Subcutaneous abdominal adipose tissue (tissue), 5 donors: Measurements from ENCODE around the gene PRICKLE3.

Experiments
- H3K27ac ChIP-seq: one replicate; pipeline ENCODE4 v1.7.0; 2013; ENCODE audit warnings: low read depth, mild to moderate bottlenecking, inconsistent platforms, low read length, moderate library complexity
- H3K27me3 ChIP-seq, 5 donors: one replicate each; pipeline ENCODE4 v1.7.0; 2013; ENCODE audit warnings: low read length in 5 of 5, inconsistent platforms in 1 of 5; ENCODE audit not compliant: control insufficient read depth in 5 of 5, insufficient read depth in 4 of 5
- H3K36me3 ChIP-seq, 5 donors: one replicate each; pipeline ENCODE4 v1.7.0; 2013; ENCODE audit warnings: low read length in 5 of 5; ENCODE audit not compliant: control insufficient read depth in 5 of 5, insufficient read depth in 5 of 5
- H3K4me1 ChIP-seq, 5 donors: one replicate each; pipeline ENCODE4 v1.7.0; 2013; ENCODE audit warnings: low read length in 5 of 5, mild to moderate bottlenecking in 3 of 5, moderate library complexity in 1 of 5; ENCODE audit not compliant: control insufficient read depth in 5 of 5, insufficient read depth in 5 of 5
- H3K4me3 ChIP-seq, 5 donors: one replicate each; pipeline ENCODE4 v1.7.0; 2013; ENCODE audit warnings: low read length in 5 of 5, low read depth in 1 of 5
- H3K9ac ChIP-seq, 5 donors: one replicate each; pipeline ENCODE4 v1.7.0; 2013; ENCODE audit warnings: low read length in 5 of 5, mild to moderate bottlenecking in 4 of 5, moderate library complexity in 3 of 5
- H3K9me3 ChIP-seq, 5 donors: one replicate each; pipeline ENCODE4 v1.7.0; 2013; ENCODE audit warnings: low read length in 5 of 5; ENCODE audit not compliant: control insufficient read depth in 5 of 5
- donor health status: healthy.
- donor health status: healthy.
- donor health status: healthy.
- donor health status: healthy.
- donor health status: healthy.

PRICKLE3 gene

DNA sequence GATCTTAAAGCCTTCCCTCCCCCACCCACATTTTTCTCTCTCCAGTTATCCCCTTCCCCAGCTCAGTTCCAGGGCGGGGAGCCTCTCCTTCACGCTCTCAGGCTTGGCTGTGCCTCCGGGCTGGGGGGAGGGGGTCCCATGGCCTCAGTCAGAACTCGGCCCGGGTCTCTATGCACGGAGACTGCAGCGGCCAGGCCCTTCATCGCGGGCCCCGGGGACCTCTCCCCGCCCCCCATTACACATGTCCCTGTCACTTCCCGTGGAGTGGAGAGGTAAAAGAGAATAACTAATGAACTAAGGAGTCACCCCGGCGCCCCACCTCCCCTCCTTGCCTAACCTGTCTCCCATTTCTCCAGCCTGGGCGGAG lies 838 bp upstream of the PRICKLE3 start:
- Histone ChIP-seq H3K9me3 (no peaks in the 10 kb centered on the region), H3K4me1 (peaks cover 0 to 33% (median 25%) of the 10 kb centered on the region in 5 donors), H3K4me3 (no peak overlapping the region), H3K36me3 (peaks cover 0 to 13% (median 5%) of the 10 kb centered on the region in 5 donors), H3K27me3 (peaks cover 0 to 6% (median 2%) of the 10 kb centered on the region in 5 donors), H3K9ac (no peak overlapping the region), H3K27ac (peak overlapping the region; percentile 79)

DNA sequence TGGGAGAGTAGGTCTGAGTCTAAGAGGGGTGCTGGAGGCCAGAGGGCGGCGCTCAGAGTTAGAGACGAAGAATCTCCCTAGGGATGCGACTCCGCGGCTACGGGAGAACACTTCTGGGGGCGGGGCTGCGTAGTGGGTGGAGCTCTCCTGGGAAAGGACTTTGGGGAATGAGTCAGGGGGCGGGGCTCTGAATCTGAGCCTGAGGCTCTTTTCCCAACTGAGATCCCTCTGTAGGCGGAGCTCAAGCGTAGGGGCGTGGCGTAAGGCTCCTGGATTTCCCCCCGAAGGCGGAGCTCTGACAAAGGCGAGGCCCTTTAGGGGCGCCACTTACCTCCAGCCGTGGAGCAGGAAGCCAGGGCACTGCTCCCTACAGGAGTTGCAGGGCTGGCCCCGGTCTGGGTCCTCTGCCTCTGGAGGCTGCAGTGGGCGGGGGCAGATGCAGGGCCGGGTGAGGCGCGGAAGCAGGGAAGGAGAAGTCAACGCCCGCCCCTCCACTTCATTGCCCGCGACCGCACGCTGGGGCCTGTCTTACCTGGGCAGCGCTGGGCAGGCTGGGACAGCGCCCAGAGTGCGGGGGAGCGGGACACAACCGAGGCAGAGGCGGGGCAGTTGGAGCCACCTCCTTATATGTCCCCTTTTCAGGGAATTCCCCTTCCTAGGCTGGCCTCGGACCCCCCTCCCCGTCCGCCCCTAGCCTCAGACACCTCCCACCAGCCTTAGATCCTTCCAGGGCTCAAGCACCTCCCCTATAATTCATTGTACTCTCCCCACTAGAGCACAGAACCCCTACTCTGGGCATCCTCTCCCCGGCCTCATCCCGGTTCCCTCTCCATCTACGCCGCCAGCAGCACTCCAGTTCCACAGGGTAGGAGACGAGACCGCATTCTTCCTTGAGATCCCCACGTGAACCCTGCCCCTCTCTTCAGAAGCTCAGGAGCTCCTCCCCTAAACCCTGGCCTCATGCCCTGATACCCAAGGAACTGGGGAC lies 1.6 kb downstream of the PRICKLE3 start:
- Histone ChIP-seq H3K4me3 (peak overlapping the region; percentile 36 to 70 (median 58)), H3K27ac (peak overlapping the region; percentile 70), H3K9ac (peak overlapping the region in 2 of 5 donors; percentile 48 to 59), H3K9me3 (no peaks in the 10 kb centered on the region), H3K36me3 (peaks cover 0 to 22% (median 13%) of the 10 kb centered on the region in 5 donors), H3K4me1 (peaks cover 0 to 25% (median 20%) of the 10 kb centered on the region in 5 donors), H3K27me3 (peaks cover 0 to 6% (median 2%) of the 10 kb centered on the region in 5 donors)

DNA sequence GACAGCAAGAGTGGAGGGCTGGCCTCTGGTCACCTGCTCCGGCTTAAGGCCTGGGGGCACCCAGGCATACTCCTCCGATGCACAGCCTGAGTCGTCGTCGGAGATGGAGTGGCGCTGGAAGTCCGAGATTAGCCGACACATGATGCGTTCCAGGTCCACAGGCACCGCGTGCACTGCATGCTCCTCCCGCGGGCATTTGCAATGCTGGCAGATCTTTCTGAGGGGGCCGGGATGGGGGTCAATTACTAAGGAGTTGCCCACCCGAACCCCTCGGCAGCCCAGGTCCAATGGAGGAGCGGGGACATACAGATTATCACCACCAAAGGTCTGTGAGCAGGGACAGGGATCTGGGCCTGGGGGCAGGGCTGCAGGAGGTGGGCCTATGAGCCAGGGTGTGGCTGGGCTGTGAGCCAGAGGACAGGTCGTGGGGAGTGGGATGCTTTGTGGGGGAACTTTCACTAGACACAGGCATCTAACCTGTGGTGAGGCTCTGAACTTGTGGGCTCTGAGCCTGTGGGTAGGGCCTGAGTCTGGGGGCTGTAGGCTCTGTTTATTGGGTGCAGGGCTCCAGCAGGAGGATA lies 2.4 kb downstream of the PRICKLE3 start:
- H3K9ac ChIP-seq = peak overlapping the region in 1 of 5 donors; percentile 15
- peak overlapping the region; percentile 70 for H3K27ac ChIP-seq
- peak overlapping the region in 1 of 5 donors; percentile 23 for H3K4me3 ChIP-seq
- peaks cover 0 to 30% (median 21%) of the 10 kb centered on the region in 5 donors for H3K36me3 ChIP-seq
- no peaks in the 10 kb centered on the region for H3K9me3 ChIP-seq
- H3K4me1 ChIP-seq = peaks cover 0 to 25% (median 19%) of the 10 kb centered on the region in 5 donors
- H3K27me3 ChIP-seq = peaks cover 0 to 6% (median 2%) of the 10 kb centered on the region in 5 donors

DNA sequence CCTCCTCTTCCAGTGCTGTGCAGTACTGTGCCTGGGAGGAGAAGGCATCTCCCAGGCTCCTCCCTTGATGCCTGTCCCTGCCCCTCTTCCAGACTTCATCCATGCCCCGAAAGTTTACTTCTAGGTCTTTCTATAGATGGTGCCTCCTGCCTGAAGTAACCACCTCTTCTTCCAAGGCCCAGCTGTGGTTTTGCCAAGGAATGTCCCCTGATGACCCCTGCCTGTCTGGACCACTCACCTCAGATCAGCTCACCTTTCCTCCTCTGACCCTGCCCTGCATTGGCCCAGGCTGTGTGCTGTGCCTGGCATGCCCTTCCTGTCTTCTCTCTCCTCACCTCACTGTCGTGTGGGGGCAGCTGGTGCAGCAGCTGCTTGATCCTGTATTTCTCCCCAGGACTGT lies 6.8 kb downstream of the PRICKLE3 start:
- Histone ChIP-seq H3K27ac (no peak overlapping the region), H3K9ac (no peak overlapping the region), H3K9me3 (peaks cover 0 to 2% (median 0%) of the 10 kb centered on the region in 5 donors), H3K36me3 (peaks cover 0 to 57% (median 37%) of the 10 kb centered on the region in 5 donors), H3K27me3 (peaks cover 0 to 4% (median 2%) of the 10 kb centered on the region in 5 donors), H3K4me1 (peaks cover 0 to 9% (median 7%) of the 10 kb centered on the region in 5 donors), H3K4me3 (no peak overlapping the region)

DNA sequence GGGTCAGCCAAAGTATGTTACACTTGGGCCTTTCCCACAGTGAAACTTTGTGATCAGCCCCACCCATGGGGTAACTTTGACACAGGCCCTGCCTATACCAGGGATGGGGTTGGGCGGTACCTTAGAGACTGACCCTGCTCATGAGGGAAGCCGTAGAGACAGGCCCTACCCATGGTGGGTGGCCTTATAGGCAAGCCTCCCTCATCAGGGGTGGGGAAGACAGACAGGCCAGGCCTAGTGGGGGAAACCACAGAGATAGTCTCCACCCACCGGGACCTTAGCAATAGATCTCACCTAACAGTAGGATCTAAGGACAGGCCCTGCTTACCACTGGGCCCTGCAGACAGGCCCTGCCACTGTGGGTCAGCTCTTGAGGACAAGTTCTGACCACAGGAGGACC lies 7.6 kb downstream of the PRICKLE3 start:
- peaks cover 0 to 55% (median 37%) of the 10 kb centered on the region in 5 donors for H3K36me3 ChIP-seq
- no peak overlapping the region for H3K9ac ChIP-seq
- no peak overlapping the region for H3K27ac ChIP-seq
- H3K27me3 ChIP-seq = peaks cover 0 to 4% (median 2%) of the 10 kb centered on the region in 5 donors
- H3K4me3 ChIP-seq = no peak overlapping the region
- H3K9me3 ChIP-seq = peaks cover 0 to 2% (median 0%) of the 10 kb centered on the region in 5 donors
- H3K4me1 ChIP-seq = peaks cover 0 to 3% (median 2%) of the 10 kb centered on the region in 5 donors

DNA sequence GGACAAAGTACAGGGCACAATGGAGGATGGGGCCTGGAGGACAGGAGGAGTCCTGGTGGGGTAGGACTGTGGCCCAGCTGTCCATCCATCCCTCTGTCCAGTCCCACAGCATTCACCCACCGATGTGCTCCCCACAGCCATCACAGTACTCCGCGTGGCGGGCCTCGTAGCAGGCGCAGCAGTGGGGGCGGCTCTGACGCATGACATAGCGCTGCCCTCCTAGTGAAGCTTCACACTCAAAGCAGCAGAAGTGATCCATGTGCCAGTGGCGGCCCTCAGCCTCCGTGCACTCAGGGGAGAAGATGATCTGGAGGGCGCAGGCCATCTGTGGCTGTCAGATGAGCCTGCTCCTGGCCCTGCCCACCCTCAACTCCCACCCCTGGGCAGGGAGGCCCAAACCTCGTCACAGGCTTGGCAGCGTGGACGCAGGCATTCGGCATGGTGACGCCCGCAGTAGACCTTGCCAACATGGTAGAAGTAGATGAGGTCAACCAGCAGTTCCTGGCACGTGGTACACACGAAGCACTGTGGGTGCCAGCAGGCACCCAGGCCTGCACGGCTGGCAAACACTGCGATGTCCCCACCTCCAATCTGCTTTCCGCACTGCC lies 8.2 kb downstream of the PRICKLE3 start:
- H3K27ac ChIP-seq = no peak overlapping the region
- peaks cover 0 to 2% (median 0%) of the 10 kb centered on the region in 5 donors for H3K9me3 ChIP-seq
- H3K4me1 ChIP-seq = peaks cover 0 to 4% (median 3%) of the 10 kb centered on the region in 5 donors
- H3K27me3 ChIP-seq = peaks cover 0 to 4% (median 2%) of the 10 kb centered on the region in 5 donors
- no peak overlapping the region for H3K9ac ChIP-seq
- H3K36me3 ChIP-seq = peaks cover 0 to 50% (median 37%) of the 10 kb centered on the region in 5 donors
- H3K4me3 ChIP-seq = no peak overlapping the region

DNA sequence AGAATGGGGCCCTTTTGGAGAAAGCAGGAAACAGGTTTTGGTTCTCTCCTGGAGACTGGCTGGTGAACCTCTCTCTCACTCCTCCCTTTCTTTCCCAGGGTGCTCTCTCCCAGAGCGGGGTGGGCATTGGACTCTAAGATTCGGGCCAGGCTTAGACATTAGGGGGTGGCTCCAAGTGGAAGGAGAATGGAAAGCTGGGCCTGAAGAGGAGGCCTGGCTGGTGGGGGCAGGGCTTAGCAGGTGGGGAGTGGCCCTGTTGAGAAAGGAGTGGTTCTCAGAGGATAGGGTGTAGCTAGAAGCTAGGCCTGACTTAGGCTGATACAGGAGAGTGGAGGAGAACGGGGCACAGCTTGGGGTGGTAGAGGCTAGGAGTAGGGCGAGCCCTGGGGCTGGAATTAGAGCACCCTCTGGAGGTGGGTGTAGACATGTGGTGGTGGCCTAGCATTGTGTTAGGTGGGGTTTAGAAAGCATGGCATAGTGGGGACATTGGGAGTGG lies 8.8 kb downstream of the PRICKLE3 start:
- no peak overlapping the region for H3K9ac ChIP-seq
- no peak overlapping the region for H3K27ac ChIP-seq
- H3K36me3 ChIP-seq = peaks cover 0 to 47% (median 36%) of the 10 kb centered on the region in 5 donors

DNA sequence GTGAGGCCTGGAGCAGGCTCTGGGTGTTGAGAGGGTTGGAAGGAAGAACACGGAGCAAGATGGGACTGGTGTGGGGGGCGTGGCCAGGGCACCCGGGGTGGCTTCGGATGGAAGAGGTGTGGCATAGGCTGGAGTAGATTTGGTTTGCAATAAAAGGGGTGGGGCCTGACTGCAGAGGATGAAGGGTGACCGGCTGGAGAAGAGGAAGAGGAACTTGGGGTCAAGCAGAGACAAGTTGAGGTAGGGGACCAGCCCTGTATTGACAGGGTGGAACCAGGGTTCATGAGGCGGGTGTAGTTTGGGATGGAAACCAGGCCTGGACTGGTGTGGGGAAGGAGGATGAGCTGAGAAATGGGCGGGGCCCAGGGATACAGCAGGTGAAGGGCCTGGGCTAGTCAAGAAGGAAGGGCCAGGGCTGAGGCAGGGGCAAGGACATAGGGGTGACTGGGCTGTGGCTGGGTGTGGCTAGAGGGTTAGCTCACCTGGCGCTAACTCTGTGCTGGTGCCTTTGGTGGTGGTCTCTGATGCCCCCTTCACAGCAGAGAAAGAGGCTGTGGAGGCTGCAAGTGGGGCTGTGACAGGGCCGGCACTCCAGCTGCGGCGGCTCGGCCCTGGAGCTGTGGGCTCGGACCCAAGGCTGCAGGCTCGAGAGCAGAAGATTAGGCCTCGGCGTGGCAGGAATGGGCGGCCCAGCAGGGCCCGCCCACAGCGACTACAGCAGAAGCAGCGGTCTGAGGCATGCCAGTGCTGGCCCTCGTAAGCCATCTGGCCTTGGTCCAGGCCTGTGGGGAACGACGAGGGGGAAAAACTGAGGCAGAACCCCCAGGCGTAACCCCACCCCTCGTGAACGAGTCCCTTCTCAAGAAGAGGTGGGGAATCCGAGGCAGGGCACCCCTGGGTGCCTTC lies 9.5 kb downstream of the PRICKLE3 start:
- H3K4me3 ChIP-seq = no peak overlapping the region
- H3K9ac ChIP-seq = no peak overlapping the region
- H3K27me3 ChIP-seq = peaks cover 0 to 4% (median 2%) of the 10 kb centered on the region in 5 donors
- H3K36me3 ChIP-seq = peaks cover 0 to 44% (median 32%) of the 10 kb centered on the region in 5 donors
- H3K9me3 ChIP-seq = peaks cover 0 to 2% (median 0%) of the 10 kb centered on the region in 5 donors
- no peak overlapping the region for H3K27ac ChIP-seq
- peaks cover 0 to 16% (median 10%) of the 10 kb centered on the region in 5 donors for H3K4me1 ChIP-seq

More for the DNA sequence above, 8.8 kb downstream of the PRICKLE3 start:
- H3K4me3 ChIP-seq = no peak overlapping the region
- peaks cover 0 to 2% (median 0%) of the 10 kb centered on the region in 5 donors for H3K9me3 ChIP-seq
- H3K4me1 ChIP-seq = peaks cover 0 to 9% (median 7%) of the 10 kb centered on the region in 5 donors
- peaks cover 0 to 4% (median 2%) of the 10 kb centered on the region in 5 donors for H3K27me3 ChIP-seq
